ENCODE results near the gene SMIM29. TPM values are rescaled to one million over a fixed set of nuclear protein-coding genes. Genes with fewer than 3 reads are reported as not detected.

Gene SMIM29
- total RNA-seq, 1 donor from 2014 or later, result 19.0 TPM

- TF ChIP-seq CTCF (IDR thresholded peaks at IDR 0.05), result peak; percentile 26
- Mint-ChIP-seq H3K27ac (ENCODE audit: unreplicated experiment) (peak overlapping the region; percentile 65), H3K4me1 (ENCODE audit: low read depth) (peaks cover 9% of the 10 kb centered on the region), H3K9me3 (ENCODE audit: low read depth) (no peaks in the 10 kb centered on the region), H3K36me3 (ENCODE audit: low read depth) (no peaks in the 10 kb centered on the region), H3K27me3 (ENCODE audit: low read depth) (no peaks in the 10 kb centered on the region), H3K4me3 (ENCODE audit: unreplicated experiment) (peak overlapping the region; percentile 65)
- DNase-seq (ENCODE audit: low spot score), result peak; percentile 59
Observed at GRCh38 chr6:34235307-34236130, 13.3 kb downstream of the SMIM29 start.

- Mint-ChIP-seq H3K27me3 (ENCODE audit: low read depth) (no peaks in the 10 kb centered on the region), H3K4me1 (ENCODE audit: low read depth) (peaks cover 9% of the 10 kb centered on the region), H3K4me3 (ENCODE audit: unreplicated experiment) (no peak overlapping the region), H3K27ac (ENCODE audit: unreplicated experiment) (no peak overlapping the region), H3K36me3 (ENCODE audit: low read depth) (no peaks in the 10 kb centered on the region), H3K9me3 (ENCODE audit: low read depth) (no peaks in the 10 kb centered on the region)
- TF ChIP-seq CTCF (IDR thresholded peaks at IDR 0.05), result no peak
- DNase-seq (ENCODE audit: low spot score), result peak; percentile 79
Observed at GRCh38 chr6:34234667-34235306, 14.0 kb downstream of the SMIM29 start.

GRCh38 chr6:34233867-34234266, 14.9 kb downstream of the SMIM29 start:
- peak; percentile 66 for DNase-seq (ENCODE audit: low spot score)
- Mint-ChIP-seq H3K9me3 (ENCODE audit: low read depth) (no peaks in the 10 kb centered on the region), H3K36me3 (ENCODE audit: low read depth) (no peaks in the 10 kb centered on the region), H3K27ac (ENCODE audit: unreplicated experiment) (no peak overlapping the region), H3K27me3 (ENCODE audit: low read depth) (no peaks in the 10 kb centered on the region), H3K4me1 (ENCODE audit: low read depth) (peaks cover 9% of the 10 kb centered on the region), H3K4me3 (ENCODE audit: unreplicated experiment) (no peak overlapping the region)
- TF ChIP-seq CTCF (IDR thresholded peaks at IDR 0.05), result no peak

- peak; percentile 28 for DNase-seq (ENCODE audit: low spot score)
- no peaks in the 10 kb centered on the region for H3K9me3 Mint-ChIP-seq (ENCODE audit: low read depth)
- TF ChIP-seq CTCF (IDR thresholded peaks at IDR 0.05), result no peak
Observed at GRCh38 chr6:34232901-34233300, 15.9 kb downstream of the SMIM29 start.

GRCh38 chr6:34231566-34232336, 17.1 kb downstream of the SMIM29 start:
- Mint-ChIP-seq H3K36me3 (ENCODE audit: low read depth) (no peaks in the 10 kb centered on the region), H3K27ac (ENCODE audit: unreplicated experiment) (no peak overlapping the region), H3K9me3 (ENCODE audit: low read depth) (no peaks in the 10 kb centered on the region), H3K4me3 (ENCODE audit: unreplicated experiment) (no peak overlapping the region), H3K27me3 (ENCODE audit: low read depth) (no peaks in the 10 kb centered on the region), H3K4me1 (ENCODE audit: low read depth) (peaks cover 5% of the 10 kb centered on the region)
- TF ChIP-seq CTCF (IDR thresholded peaks at IDR 0.05), result no peak
- peak; percentile 65 for DNase-seq (ENCODE audit: low spot score)

More at GRCh38 chr6:34232901-34233300, 15.9 kb downstream of the SMIM29 start:
- peaks cover 5% of the 10 kb centered on the region for H3K4me1 Mint-ChIP-seq (ENCODE audit: low read depth)
- no peak overlapping the region for H3K27ac Mint-ChIP-seq (ENCODE audit: unreplicated experiment)
- H3K27me3 Mint-ChIP-seq (ENCODE audit: low read depth), result no peaks in the 10 kb centered on the region
- H3K4me3 Mint-ChIP-seq (ENCODE audit: unreplicated experiment), result no peak overlapping the region
- H3K36me3 Mint-ChIP-seq (ENCODE audit: low read depth), result no peaks in the 10 kb centered on the region
